PFSK-1 (cell line): Measurements from ENCODE around the gene MSANTD2.

ENCODE experiments used
- FOXP2 ChIP-seq: optimal IDR thresholded peaks from 2 replicates; pipeline ENCODE3; 2011; ENCODE audit warnings: borderline replicate concordance, control low read depth, inconsistent platforms; ENCODE audit not compliant: insufficient read depth; ENCODE audit errors: extremely low read length, extremely low read depth
- POLR2AphosphoS5 ChIP-seq: IDR thresholded peaks from 2 replicates; pipeline ENCODE4 v1.6.1; 2012; ENCODE audit warnings: low read depth, mild to moderate bottlenecking, control low read depth, low read length, moderate library complexity
- REST ChIP-seq, 2 experiments: IDR thresholded peaks; 2 replicates each; pipeline versions ENCODE4 v1.6.1 to v1.8.0; 2011 to 2012; ENCODE audit warnings: low read depth in 2 of 2, low read length in 2 of 2, control low read depth in 1 of 2, inconsistent platforms in 1 of 2, mild to moderate bottlenecking in 1 of 2, moderate library complexity in 1 of 2; ENCODE audit not compliant: insufficient read depth in 1 of 2
- SIN3A ChIP-seq: IDR thresholded peaks from 2 replicates; pipeline ENCODE4 v1.6.1; 2012; ENCODE audit warnings: mild to moderate bottlenecking, low read length, moderate library complexity, borderline replicate concordance; ENCODE audit not compliant: insufficient read depth
- TAF1 ChIP-seq: IDR thresholded peaks from 2 replicates; pipeline ENCODE4 v1.6.1; 2012; ENCODE audit warnings: low read length, control low read depth, borderline replicate concordance; ENCODE audit not compliant: insufficient read depth

The MSANTD2 gene

GRCh38 chr11:124796312-124796711, 3.9 kb downstream of the MSANTD2 start:
- no peak for TF ChIP-seq REST (IDR thresholded peaks at IDR 0.05; ENCODE audit: insufficient read depth in 1 of 2, low read depth in 2 of 2, low read length in 2 of 2)
- TF ChIP-seq POLR2AphosphoS5 = no peak
- TF ChIP-seq TAF1 = no peak
- no peak for TF ChIP-seq SIN3A
- no peak for TF ChIP-seq FOXP2

- TF ChIP-seq TAF1 (no peak), REST (IDR thresholded peaks at IDR 0.05; ENCODE audit: insufficient read depth in 1 of 2, low read depth in 2 of 2, low read length in 2 of 2) (no peak), SIN3A (no peak), FOXP2 (no peak), POLR2AphosphoS5 (no peak)
Measured at GRCh38 chr11:124793466-124794278, 6.5 kb downstream of the MSANTD2 start.

GRCh38 chr11:124791626-124792341, 8.4 kb downstream of the MSANTD2 start:
- TF ChIP-seq POLR2AphosphoS5 = no peak

- no peak for TF ChIP-seq TAF1
- TF ChIP-seq POLR2AphosphoS5 = no peak
Measured at GRCh38 chr11:124788521-124788920, 11.7 kb downstream of the MSANTD2 start.

GRCh38 chr11:124784051-124784450, 16.2 kb downstream of the MSANTD2 start:
- TF ChIP-seq TAF1 (no peak), POLR2AphosphoS5 (no peak), REST (IDR thresholded peaks at IDR 0.05; ENCODE audit: insufficient read depth in 1 of 2, low read depth in 2 of 2, low read length in 2 of 2) (no peak), SIN3A (no peak), FOXP2 (no peak)

- TF ChIP-seq POLR2AphosphoS5 (no peak), FOXP2 (no peak), REST (IDR thresholded peaks at IDR 0.05; ENCODE audit: insufficient read depth in 1 of 2, low read depth in 2 of 2, low read length in 2 of 2) (peak in 1 of 2 experiments; percentile 58; a peak in 2 of 4 replicates)
Measured at GRCh38 chr11:124783002-124783401, 17.2 kb downstream of the MSANTD2 start.
